Activated T-helper 1 cell treated with anti-CD3 and anti-CD28 coated beads, Interleukin-2, amount 50 U/mL, for 16 hours (primary cell): Measurements from ENCODE around the gene SYMPK.
"Not testable (repeated sequence)": the region's sequence is repeated elsewhere in the genome, so short reads cannot be mapped to it uniquely, and the experiment has no call there.

Experiments
- DNase-seq, 2 donors: peaks; one replicate each; pipeline ENCODE4 v3.0.0-alpha.2; 2020; ENCODE audit warnings: low read depth in 1 of 2, low spot score in 1 of 2

Gene SYMPK

DNA sequence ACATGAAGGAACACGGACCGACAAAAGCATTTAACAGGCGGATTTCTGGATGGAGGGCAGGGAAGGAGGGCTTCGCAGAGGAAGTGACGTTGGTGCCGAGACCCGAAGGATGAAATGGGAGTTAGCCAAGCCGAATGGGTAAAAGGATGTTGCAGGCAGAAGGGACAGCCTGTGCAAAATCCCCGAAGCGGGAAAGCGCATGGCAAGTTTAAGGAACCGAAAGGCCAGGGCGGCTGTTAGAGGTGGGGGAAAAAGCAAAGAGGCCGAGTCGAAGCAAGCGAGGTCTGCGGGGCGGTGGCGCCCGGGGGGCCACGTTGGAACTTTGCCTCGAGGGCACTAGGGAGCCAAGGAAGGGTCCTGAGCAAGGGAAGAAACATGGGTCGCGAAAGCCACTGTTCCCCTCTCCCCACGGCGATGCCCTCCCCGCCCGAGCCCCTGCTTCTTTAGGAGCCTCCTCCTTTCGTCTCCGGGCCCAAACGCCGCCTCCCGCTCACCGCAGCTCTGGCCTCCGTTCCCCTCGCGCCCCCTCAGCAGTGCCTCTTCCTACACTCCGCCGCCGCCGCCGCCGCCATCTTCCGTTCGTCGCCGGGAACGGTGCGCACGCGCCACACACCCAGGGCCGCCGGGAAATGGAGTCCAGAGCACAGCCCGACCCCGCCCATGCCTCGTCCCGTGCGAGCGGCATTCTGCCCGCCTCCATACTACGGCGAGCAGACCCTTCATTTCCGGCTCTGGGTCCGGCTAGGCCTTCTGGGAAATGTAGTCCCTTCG is at the start of gene SYMPK:
TSS of gene SYMPK (minus strand) at position 584 of the 771 bp plus-strand sequence. CDS start 8,652 bp downstream, outside the sequence.
- peak; percentile 98 for DNase-seq

DNA sequence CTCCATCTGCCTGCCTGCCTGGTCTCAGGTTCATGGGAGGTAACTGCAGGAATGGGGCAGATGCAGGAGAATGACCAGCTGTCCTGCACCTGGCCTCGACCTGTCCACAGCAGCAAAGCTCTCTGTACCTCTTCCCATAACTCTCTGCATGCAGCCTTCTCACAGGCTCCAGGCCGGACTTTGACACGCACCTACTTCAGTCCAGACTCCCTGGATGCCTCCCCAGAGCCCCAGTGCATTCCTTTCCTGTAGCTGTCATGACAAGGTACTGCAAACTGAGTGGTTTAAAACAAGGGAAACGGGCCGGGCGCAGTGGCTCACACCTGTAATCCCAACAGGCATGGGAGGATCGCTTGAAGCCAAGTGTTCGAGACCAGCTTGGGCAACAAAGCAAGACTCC is 48.3 kb upstream of the SYMPK start:
- no peak for DNase-seq

DNA sequence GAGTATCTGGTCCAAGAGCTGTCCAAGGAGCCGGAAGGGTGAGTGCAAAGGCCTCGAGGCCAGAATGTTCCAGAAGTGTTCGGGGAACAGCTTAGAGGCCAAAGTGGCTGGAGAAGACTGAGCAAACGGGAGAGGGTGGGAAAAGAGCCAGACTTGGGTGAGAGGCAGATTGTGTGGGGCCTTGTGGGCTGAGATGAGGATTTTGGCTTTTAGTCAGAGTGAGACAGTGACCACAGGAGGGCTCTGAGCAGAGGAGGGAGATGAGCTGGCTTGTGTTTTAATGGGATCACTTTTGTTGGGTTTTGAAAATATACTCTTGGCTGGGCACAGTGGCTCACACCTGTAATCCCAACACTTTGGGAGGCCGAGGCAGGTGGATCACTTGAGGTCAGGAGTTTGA is 46.0 kb upstream of the SYMPK start:
- no peak for DNase-seq

DNA sequence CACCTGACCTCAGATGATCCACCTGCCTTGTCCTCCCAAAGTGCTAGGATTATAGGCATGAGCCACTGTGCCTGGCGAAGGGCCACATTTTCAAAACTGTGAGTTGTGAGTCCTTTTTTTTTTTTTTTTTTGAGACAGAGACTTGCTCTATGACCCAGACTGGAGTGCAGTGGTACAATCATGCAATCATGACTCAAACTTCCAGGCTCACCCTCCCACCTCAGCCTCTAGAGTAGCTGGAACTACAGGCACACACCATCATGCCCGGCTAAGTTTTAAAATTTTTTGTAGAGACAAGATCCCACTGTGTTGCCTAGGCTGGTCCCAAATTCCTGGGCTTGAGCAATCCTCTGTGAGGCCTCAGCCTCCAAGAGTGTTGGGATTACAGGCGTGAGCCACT is 43.3 kb upstream of the SYMPK start:
- DNase-seq = no peak

DNA sequence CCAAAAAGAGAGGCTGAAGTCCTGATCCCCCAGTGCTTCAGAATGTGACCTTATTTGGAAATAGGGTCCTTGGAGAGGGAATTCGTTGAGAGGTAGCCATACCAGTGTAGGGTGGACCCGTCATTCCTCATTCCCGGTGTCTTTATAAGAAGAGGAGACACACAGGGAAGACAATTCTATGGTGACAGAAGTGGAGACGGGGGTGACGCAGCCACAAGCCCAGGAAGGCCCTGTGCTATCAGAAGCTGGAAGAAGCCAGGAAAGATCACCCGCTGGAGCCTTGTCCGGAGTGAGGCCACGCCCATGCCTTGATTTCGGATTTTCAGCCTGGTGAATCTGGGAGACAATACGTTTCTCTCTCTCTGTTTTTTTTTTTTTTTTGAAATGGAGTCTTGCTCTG is 42.1 kb upstream of the SYMPK start:
- no peak for DNase-seq

DNA sequence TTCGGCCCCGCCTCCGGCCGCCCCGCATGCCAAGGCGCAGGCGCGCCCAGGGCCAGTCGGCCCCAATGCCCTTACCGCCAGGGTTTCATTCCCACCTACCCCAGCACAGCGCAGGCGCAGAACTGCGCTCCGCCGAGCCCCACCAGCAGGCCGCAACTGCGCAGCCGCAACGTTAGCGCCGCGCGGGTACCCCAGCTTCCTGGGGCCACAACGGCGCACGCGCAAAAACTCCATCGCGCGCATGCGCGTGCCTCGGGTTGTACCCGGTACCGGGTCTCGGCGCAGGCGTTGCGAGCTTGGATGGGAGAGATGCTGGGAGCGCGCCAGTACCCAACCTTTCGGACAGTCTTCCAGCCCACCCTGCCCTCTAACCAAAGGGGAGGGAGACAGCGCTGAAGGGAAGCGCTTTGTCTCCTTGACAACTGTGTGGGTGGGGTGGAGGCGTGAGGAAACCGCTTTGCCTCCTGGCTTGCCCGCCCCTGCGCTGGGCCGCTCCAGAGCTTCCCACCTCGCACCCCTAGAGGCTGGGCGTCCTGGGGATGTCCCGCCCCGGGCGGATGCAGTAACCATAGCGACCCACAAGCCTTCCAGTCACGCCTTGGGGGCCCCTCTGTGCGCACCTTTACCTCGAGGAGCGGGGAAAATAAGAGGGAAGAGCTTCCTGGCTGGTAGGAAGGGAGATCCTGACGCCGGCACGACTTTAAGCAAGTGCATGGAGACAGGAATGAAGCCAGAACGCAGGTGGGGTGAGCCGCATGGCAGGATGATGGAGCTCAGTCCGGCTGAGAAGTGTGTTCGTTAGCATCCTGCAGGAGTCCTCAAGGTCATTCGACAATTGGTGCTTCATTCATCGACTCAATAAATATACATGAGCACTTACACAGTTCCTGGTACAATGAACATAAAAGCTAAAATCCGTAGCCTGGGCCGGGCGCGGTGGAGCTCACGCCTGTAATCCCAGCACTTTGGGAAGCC is 40.0 kb upstream of the SYMPK start:
- DNase-seq = peak; percentile 98 to 100

DNA sequence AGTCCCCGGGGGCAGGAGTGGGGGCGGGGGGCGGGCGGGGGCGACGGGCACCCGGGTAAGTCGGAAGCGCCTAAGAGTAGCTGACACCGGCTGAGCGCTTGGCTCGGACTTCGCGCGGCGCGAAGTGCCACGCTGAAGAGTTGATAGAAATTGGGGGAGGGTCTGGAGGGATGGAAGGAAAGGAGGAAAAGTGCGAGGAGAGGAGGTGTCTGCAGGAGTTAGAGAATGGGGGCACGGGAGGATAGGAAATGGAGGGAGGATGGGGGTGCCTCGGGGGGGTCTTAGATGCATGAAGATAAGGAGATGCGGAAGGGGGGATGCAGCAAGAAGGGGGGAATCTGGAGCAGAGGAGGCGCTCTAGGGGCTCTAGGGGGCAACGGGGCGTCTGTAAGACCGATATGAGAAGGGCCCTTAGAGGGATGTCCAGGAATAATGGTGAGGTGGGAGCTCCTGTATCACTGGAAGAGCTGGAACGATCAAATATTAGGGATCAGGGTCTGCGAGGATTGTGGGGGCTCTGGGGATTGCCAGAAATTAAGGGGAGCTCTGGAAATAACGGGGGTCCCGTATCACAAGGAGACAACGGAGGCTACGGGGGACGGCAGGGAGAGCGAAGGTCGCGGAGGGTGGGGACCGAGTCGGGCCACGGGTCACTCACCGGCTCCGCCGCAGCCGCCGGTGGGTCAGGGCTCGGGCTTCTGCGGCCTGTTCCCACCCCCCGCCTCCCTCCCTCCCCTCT is 39.1 kb upstream of the SYMPK start, which contains the start of gene MYPOP:
TSS of gene MYPOP (minus strand) at position 702 of the 739 bp plus-strand sequence. CDS start 840 bp downstream, outside the sequence.
- no peak for DNase-seq

DNA sequence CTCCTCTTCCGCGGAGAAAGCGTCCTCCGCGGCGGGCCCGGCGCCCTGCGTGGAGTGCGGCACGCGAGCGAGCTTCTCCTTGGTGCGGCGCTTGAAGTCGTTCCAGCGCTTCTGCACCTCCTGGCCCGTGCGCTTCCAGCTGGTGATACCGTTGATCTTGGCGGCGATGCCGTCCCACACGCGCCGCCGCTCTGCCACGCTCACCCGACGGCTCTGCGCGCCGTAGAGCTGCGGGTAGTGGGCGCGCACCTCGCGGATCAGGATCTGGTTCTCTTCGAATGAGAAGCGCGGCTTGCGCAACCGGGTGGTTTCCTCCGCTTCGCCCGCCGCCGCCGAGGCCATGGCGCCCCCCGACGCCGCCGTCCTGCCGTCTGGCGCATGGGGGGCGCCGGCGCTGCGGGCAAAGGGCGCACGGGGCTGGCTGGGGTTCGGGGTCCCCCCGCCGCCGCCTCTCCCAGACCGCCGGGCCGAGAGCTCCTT is 38.5 kb upstream of the SYMPK start:
- DNase-seq = no peak

DNA sequence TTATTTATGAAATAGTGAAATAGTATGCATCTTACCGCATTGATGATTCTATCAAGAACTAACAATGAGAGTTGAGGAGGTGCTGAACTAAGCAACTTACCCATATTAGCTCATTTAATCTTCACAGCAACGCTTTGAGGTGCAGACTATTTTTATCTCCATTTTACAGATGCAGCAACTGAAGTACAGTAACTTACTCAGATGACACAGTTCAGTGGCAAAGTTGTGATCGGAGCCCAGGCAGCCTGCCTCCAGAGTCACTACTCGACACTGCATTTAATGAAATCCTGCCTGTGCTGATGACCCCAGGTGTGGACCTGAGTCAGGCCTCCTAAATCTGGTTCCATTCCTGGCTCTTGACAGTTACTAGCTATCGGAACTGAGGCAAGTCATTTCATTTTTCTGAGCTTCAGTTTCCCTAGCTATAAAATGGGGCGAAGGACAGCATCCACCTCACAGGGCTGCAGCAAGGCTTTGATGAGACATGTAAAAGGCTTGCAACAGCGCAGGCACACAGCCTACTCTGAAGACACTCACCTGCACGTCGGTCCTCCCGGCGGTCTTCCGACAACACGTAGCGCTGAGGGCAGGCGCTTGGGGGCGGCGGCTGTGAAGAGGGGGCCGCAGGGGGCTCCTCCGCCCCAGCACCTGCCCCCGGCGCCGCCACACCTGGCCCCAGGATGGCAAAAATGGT is 37.9 kb upstream of the SYMPK start:
- no peak for DNase-seq

DNA sequence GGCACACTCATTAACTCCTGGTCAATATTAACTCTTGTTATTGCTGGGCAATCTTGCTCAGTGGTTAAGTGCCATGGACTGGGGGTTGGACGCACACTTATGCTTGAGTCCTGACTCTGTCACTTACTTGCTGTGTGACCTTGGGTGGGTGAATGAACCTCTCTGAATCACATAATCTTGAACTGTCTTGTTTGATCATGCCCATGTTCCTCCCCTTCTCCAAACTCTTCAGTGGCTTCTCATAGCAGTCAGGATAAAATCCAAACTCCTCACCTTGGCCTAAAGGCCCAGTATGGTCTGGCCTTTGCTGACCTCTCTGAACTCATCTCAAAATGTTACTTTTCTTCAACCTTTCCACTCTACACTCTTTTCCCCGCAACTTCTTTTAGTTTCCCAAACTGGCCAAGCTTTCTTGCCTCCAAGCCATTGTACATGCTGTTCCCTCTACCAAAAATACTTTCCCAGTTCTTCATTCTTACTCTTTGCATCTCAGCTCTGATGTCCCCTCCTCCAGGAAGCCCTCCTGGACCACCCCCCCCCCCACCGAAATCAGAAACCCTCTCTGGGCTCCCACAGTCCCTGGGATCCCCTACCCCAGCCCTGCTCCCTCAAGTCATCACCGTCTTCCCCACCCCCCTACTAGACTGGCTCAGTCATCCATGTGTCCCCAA is 37.1 kb upstream of the SYMPK start:
- no peak for DNase-seq

DNA sequence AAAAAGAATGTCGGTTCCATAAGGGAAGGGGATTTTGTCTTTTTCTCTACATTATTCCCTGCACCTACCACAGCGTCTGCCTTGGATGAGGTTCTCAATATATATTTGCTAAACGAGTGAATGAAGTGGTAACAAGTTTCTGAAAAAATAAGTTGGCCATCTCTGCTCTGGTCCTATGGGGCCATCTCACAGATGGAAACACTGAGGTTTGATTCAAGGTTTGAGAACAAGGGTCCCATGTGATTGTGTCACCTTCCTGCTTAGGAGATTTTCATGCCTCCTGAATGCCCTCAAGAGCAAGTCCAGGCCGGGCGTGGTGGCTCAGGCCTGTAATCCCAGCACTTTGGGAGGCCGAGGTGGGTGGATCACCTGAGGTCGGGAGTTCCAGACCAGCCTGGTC is 36.3 kb upstream of the SYMPK start:
- no peak for DNase-seq

DNA sequence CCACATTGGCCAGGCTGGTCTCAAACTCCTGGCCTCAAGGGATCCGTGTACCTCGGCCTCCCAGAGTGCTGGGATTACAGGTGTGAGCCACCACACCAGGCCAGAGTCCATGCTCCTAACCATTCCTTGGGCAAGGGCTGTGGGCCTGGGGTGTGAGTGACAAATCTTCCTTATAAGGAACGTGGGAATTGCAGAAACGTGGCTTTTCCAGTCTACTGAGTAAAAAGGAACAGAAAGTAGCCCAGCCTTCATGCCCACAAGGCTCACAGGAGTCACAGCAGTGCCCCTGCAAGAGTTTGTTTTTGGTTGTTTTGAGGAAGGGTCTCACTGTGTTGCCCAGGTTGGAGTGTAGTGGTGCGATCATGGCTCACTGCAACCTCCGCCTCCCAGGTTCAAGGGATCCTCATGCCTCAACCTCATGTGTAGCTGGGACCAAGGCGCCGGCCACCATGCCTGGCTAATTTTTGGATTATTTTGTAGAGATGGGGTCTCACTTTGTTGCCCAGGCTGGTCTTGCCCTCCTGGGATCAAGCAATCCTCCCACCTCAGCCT is 34.4 kb upstream of the SYMPK start:
- DNase-seq = no peak

DNA sequence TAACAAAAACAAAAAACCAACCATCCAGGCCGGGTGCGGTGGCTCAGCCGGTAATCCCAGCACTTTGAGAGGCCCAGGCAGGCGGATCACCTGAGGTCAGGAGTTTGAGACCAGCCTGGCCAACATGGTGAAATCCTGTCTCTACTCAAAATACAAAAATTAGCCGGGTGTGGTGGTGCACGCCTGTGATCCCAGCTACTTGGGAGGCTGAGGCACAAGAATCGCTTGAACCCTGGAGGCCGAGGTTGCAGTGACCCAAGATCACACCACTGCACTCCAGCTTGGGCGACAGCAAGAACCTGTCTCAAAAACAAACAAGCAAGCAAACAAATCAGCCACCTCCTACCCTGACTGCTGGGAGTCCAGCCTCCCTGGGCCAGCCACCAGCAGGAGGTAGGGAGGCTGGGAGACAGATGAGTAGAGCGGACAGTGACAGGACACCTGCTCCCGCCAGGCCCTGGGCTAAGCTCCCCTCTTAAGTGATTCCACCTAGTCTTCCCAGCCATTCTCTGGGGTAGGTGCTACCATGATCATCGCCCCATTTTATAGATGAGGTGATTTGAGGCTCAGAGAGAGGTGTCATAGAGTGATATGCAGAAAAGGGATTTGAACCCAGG is 33.1 kb upstream of the SYMPK start:
- DNase-seq = not testable (repeated sequence)

DNA sequence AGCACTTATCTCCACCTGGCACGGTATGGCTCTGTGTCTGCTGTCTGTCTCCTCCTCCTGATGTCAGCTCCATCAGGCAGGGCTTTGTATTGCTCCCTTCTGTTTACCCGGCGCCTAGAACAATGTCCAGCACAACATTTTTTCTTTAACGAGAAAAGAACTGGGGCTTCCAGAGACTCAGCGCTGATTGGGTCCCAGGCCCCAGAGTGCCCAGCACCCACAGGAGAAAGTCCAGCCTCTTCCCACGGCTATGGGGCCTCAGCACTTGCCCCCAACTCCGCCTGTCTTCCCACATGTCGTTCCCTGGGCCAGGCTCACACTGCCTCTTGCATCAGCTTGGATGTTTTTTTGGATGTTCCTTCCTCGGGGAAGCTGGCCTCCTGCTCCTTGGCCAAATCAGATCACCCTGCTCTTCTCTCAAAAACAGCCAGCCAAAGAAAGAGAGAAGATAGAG is 32.6 kb upstream of the SYMPK start:
- DNase-seq = no peak

DNA sequence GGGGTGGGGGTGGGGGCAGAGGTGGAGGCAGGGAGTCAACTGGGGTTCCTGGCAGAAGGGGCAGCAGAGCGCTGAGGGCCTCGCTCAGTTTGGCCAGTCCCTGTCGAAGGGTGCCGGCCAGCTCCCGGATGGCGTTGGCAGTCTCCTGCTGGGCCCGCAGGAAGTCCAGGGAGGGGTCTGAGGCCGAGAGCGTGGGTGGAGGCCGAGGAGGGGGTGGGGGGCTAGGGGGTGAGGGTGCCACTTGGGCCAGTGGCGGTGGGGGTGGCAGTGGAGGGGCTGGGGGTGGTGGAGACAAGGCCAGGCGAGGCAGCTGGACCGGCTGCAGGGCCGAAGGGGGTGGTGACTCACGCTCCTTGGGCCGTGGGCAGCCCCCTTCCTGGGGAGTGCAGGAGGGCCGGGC is 27.9 kb upstream of the SYMPK start:
- DNase-seq = no peak

DNA sequence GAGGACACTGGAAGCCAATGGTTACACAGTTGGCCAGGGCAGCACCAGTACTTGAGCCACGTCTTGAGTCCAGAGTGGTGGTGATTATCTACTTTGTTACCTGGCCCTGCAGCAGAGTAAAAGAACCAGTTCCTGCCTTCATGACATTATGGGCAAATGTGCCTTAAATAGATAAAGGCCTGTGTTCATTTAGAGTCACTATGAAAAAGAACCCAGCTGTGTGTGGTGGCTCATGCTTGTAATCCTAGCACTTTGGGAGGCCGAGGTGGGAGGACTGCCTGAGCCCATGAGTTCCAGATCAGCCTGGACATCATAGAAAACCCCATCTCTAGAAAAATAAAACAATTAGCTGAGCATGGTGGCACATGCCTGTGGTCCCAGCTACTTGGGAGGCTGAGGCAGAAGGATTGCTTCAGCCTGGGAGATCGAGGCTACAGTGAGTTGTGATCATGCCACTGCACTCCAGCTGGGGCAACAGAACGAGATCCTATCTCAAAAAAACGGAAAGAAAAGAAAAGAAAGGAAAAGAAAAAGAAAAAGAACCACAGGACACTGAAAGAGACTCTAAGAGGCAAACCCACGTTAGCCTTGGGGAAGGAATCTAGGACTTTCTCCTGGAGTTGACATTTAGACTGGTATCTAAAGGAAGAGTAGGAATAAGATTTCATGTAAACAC is 26.4 kb upstream of the SYMPK start:
- DNase-seq = no peak

DNA sequence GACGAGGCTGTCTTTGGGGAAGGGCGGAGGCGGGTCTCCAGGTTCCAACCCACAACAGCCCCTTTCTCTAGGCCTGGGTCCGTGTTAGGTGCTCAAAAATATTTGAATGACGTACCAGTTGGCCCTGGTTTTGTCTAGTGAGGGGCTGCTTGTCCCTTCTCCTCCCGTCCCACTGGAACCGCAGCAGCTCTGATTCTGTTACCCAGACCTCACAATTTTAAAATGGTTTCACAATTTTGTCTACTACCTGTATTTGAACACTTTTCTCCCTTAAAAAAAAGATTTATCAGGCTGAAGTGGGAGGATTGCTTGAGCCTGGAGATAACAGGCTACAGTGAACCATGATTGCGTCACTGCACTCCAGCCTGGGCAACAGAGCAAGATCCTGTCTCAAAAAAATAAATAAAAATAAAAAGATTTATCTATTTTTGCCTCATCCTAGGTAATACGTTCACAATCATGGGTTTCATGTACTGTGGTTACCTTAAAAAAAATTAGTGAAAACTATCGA is 24.3 kb upstream of the SYMPK start:
- DNase-seq = no peak

DNA sequence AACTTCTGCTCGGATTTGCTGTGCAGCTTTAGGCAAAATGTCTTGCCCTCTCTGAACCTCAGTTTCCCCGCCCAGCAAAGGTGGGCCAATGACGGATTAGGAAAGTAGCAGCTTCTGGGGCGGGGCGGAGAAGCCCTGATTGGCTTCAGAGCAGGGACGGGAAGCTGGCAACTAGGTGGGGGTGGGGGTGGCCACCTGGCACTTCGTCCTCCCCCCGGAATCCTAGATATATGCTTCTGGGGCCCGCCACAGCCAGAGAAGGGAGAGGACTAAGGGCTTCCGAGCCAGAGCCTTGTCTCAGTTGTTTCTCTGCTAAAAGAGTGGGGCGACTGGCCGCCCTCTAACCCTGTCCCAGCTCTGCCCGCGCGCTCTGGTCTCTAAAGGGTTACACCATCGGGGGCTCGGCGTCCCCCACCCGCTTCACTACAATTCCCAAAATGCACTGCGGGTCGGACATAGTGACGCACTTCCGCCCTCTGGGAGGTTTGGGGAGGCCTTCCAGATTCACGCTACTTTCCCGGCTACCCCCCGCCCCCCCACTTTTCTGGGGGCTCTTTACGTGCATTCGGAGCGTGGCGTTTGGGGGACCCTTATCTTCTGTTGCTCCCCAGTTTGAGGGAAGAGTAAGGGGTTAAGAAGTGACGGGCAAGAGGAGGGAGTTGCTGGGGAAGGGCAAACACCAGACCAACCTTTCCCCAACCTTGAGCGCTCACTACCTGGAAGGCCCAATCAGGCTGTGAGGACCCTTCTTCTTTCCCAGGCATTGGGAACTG is 23.7 kb upstream of the SYMPK start:
- peak; percentile 81 for DNase-seq
